ENCODE data around the gene HOXC13.

- TF ChIP-seq CTCF (IDR thresholded peaks at IDR 0.05): no peak
- no peak for TF ChIP-seq POLR2AphosphoS5 (IDR thresholded peaks at IDR 0.05; ENCODE audit: low read depth, low read length)
Measured at GRCh38 chr12:53971686-53972085, 33.1 kb downstream of the HOXC13 start.

All from Panc1 (cell line).